ENCODE results near the gene EXOSC5.

GRCh38 chr19:41410336-41411054, 13.3 kb upstream of the EXOSC5 start:
- TF ChIP-seq, protein P1, sequence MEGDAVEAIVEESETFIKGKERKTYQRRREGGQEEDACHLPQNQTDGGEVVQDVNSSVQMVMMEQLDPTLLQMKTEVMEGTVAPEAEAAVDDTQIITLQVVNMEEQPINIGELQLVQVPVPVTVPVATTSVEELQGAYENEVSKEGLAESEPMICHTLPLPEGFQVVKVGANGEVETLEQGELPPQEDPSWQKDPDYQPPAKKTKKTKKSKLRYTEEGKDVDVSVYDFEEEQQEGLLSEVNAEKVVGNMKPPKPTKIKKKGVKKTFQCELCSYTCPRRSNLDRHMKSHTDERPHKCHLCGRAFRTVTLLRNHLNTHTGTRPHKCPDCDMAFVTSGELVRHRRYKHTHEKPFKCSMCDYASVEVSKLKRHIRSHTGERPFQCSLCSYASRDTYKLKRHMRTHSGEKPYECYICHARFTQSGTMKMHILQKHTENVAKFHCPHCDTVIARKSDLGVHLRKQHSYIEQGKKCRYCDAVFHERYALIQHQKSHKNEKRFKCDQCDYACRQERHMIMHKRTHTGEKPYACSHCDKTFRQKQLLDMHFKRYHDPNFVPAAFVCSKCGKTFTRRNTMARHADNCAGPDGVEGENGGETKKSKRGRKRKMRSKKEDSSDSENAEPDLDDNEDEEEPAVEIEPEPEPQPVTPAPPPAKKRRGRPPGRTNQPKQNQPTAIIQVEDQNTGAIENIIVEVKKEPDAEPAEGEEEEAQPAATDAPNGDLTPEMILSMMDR (conservative IDR thresholded peaks at IDR 0.05; ENCODE audit: low read length), result no peak
- TF ChIP-seq EZH2phosphoT487 (IDR thresholded peaks at IDR 0.05; ENCODE audit: borderline replicate concordance), result no peak
